Gastroesophageal sphincter (tissue), 3 donors: ENCODE data around the gene GRHPR.

Source experiments
- EP300 ChIP-seq: sonication (generic); formaldehyde crosslinking; IDR thresholded peaks from one replicate; pipeline ENCODE4 v1.6.1; 2017; ENCODE audit warnings: antibody characterized with exemption, mild to moderate bottlenecking
- POLR2AphosphoS5 ChIP-seq: sonication (generic); formaldehyde crosslinking; IDR thresholded peaks from one replicate; pipeline ENCODE4 v1.6.1; 2017; ENCODE audit warnings: antibody characterized with exemption
- TF ChIP-seq, protein P1 (sequence below), 4 experiments: fragments of 200-600 bp in 2 of 4; fragments of 450-650 bp in 2 of 4; sonication (generic) in 1 of 4; IDR thresholded peaks; one replicate each; pipeline ENCODE4 v1.5.1; 2017 to 2019; ENCODE audit warnings: antibody characterized with exemption in 4 of 4, mild to moderate bottlenecking in 2 of 4, moderate library complexity in 2 of 4

- TF ChIP-seq, protein P1, sequence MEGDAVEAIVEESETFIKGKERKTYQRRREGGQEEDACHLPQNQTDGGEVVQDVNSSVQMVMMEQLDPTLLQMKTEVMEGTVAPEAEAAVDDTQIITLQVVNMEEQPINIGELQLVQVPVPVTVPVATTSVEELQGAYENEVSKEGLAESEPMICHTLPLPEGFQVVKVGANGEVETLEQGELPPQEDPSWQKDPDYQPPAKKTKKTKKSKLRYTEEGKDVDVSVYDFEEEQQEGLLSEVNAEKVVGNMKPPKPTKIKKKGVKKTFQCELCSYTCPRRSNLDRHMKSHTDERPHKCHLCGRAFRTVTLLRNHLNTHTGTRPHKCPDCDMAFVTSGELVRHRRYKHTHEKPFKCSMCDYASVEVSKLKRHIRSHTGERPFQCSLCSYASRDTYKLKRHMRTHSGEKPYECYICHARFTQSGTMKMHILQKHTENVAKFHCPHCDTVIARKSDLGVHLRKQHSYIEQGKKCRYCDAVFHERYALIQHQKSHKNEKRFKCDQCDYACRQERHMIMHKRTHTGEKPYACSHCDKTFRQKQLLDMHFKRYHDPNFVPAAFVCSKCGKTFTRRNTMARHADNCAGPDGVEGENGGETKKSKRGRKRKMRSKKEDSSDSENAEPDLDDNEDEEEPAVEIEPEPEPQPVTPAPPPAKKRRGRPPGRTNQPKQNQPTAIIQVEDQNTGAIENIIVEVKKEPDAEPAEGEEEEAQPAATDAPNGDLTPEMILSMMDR (IDR thresholded peaks at IDR 0.05) = no peak
- TF ChIP-seq POLR2AphosphoS5 (no peak), EP300 (no peak)
Observed at GRCh38 chr9:37410354-37410861, 12.1 kb upstream of the GRHPR start.
